KMS-11 (cell line): ENCODE results near the gene LRCOL1.

Experiments used
- H2AFZ ChIP-seq: fragments of 200-600 bp; sonication (generic); 2 replicates; pipeline ENCODE4 v1.6.1; 2016; ENCODE audit warnings: antibody characterized with exemption, mixed run types, low read depth
- H3K27ac ChIP-seq: fragments of 200-600 bp; sonication (generic); 2 replicates; pipeline ENCODE4 v1.6.1; 2016; ENCODE audit warnings: mild to moderate bottlenecking, mixed run types
- H3K27me3 ChIP-seq: fragments of 200-600 bp; sonication (generic); 2 replicates; pipeline ENCODE4 v1.6.1; 2017; ENCODE audit warnings: mild to moderate bottlenecking, low read depth, mixed run types, moderate library complexity; ENCODE audit not compliant: insufficient read depth
- H3K36me3 ChIP-seq: fragments of 200-600 bp; sonication (generic); 2 replicates; pipeline ENCODE4 v1.6.1; 2017; ENCODE audit warnings: mild to moderate bottlenecking, mixed run types; ENCODE audit not compliant: insufficient read depth
- H3K4me1 ChIP-seq: fragments of 200-600 bp; sonication (generic); 2 replicates; pipeline ENCODE4 v1.6.1; 2016; ENCODE audit warnings: mild to moderate bottlenecking, low read depth, mixed run types; ENCODE audit not compliant: poor library complexity, severe bottlenecking
- H3K4me2 ChIP-seq: fragments of 200-600 bp; sonication (generic); 2 replicates; pipeline ENCODE4 v1.7.0; 2016; ENCODE audit warnings: mild to moderate bottlenecking, mixed run types
- H3K4me3 ChIP-seq: fragments of 200-600 bp; sonication (generic); IDR thresholded peaks from 2 replicates; pipeline ENCODE4 v1.6.1; 2017; ENCODE audit warnings: low read depth, low read length, mixed read lengths; ENCODE audit not compliant: insufficient read depth
- H3K79me2 ChIP-seq: fragments of 200-600 bp; sonication (generic); 2 replicates; pipeline ENCODE4 v1.6.1; 2016; ENCODE audit warnings: low read depth, mixed run types; ENCODE audit not compliant: insufficient read depth
- H3K9ac ChIP-seq: fragments of 200-600 bp; sonication (generic); 2 replicates; pipeline ENCODE4 v1.6.1; 2016; ENCODE audit warnings: mild to moderate bottlenecking, mixed run types
- H4K20me1 ChIP-seq: fragments of 200-600 bp; sonication (generic); 2 replicates; pipeline ENCODE4 v1.6.1; 2016; ENCODE audit warnings: mild to moderate bottlenecking, mixed run types; ENCODE audit not compliant: insufficient read depth
- TF ChIP-seq, protein P1 (sequence below): fragments of 200-600 bp; sonication (generic); conservative IDR thresholded peaks from 2 replicates; pipeline ENCODE4 v1.6.1; 2017; ENCODE audit warnings: low read depth, mild to moderate bottlenecking, antibody characterized with exemption, low read length, moderate library complexity, mixed read lengths

Gene LRCOL1

DNA sequence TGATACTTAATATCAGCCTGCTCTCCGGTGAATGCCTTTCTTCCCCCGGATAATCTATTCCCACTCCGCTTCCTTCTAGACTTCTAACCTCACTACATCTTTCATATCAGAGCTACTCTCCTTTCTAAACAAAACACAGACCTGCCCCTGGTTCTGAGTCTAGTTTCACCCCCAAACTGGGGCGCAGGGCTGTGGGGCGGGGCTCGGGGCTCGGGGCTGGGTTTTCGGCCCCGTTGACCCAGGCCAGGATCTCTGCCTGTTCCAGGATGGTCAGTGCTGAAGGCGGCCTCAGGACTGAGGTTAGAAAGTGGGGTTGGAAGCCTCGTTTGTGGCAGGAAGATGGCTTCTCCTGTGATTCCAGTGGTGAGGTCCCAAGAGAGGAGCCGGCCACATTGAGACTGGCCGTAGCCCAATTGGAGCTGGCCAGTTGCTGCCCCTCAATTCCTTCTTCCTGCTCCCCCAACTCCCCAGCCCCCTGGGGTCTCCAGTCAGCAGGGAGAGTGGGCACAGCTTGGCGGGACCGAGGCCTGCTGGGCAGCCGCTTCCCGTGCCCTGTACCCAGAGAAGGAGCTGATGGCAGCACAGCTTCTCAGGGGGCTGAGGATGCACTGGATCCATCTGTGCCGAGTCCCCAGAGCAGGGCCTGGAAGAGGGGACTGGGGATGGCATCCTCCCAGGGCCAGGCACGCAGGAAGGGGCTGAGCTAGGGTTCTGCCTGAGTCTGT is 52.9 kb downstream of the LRCOL1 start:
- Histone ChIP-seq H4K20me1 (no peaks in the 10 kb centered on the region), H3K79me2 (no peaks in the 10 kb centered on the region), H3K27ac (no peak overlapping the region), H3K4me3 (no peak overlapping the region), H3K4me1 (no peaks in the 10 kb centered on the region), H3K4me2 (no peak overlapping the region), H2AFZ (no peak overlapping the region), H3K27me3 (no peaks in the 10 kb centered on the region), H3K9ac (no peak overlapping the region), H3K36me3 (no peaks in the 10 kb centered on the region)
- TF ChIP-seq, protein P1, sequence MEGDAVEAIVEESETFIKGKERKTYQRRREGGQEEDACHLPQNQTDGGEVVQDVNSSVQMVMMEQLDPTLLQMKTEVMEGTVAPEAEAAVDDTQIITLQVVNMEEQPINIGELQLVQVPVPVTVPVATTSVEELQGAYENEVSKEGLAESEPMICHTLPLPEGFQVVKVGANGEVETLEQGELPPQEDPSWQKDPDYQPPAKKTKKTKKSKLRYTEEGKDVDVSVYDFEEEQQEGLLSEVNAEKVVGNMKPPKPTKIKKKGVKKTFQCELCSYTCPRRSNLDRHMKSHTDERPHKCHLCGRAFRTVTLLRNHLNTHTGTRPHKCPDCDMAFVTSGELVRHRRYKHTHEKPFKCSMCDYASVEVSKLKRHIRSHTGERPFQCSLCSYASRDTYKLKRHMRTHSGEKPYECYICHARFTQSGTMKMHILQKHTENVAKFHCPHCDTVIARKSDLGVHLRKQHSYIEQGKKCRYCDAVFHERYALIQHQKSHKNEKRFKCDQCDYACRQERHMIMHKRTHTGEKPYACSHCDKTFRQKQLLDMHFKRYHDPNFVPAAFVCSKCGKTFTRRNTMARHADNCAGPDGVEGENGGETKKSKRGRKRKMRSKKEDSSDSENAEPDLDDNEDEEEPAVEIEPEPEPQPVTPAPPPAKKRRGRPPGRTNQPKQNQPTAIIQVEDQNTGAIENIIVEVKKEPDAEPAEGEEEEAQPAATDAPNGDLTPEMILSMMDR: no peak

DNA sequence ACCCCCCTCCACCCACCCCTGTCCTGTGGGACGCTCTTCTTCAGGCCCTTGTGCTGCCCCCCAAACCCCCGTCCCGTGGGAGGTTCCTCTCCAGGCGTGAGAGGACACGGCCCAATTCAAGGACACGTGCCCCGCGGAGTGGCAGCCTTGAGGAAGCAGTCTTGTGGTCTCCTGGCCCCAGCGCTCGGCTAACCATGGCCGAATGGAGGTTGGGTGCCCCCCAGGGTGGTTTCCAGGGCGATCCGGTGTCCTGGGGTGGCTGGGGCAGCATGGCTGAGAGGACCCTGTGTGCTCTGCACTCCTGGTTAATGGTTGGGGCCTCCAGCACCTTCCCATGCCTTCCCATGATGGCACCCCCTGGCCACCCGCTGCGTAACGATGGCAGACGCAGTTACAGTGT is 53.6 kb downstream of the LRCOL1 start:
- H3K27me3 ChIP-seq: no peaks in the 10 kb centered on the region
- H3K79me2 ChIP-seq: no peaks in the 10 kb centered on the region
- no peak overlapping the region for H2AFZ ChIP-seq
- no peaks in the 10 kb centered on the region for H3K4me1 ChIP-seq
- H3K27ac ChIP-seq: no peak overlapping the region
- H3K4me2 ChIP-seq: no peak overlapping the region
- no peak overlapping the region for H3K4me3 ChIP-seq
- H3K36me3 ChIP-seq: no peaks in the 10 kb centered on the region
- H3K9ac ChIP-seq: no peak overlapping the region
- TF ChIP-seq, protein P1: no peak
- H4K20me1 ChIP-seq: no peaks in the 10 kb centered on the region

- Histone ChIP-seq H3K79me2 (no peaks in the 10 kb centered on the region), H3K4me2 (no peak overlapping the region), H3K4me1 (no peaks in the 10 kb centered on the region), H3K27me3 (no peaks in the 10 kb centered on the region), H4K20me1 (no peaks in the 10 kb centered on the region), H3K9ac (no peak overlapping the region), H2AFZ (no peak overlapping the region), H3K4me3 (no peak overlapping the region), H3K27ac (no peak overlapping the region), H3K36me3 (no peaks in the 10 kb centered on the region)
- TF ChIP-seq, protein P1: no peak
Measured at GRCh38 chr12:132556216-132556615, 54.2 kb downstream of the LRCOL1 start.

DNA sequence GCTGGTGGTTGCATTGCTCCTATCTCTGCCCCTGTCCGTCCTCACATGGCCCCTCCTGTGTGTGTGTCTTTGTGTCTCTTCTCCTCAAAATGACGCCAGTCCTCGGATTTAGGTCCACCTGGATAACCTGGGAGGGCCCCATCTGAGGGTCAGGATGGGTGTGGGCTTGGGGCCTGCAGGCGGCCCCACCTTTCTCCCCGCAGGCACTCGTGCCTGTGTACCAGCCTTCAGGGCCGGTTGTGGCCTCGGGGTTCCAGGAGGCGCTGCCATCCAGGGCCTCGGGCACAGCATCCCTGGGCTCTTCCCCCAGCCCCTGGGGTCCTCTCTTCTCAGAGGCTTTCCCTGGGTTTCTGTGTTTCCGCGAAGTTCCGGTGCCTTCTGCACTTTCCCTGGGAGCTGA is 54.7 kb downstream of the LRCOL1 start:
- Histone ChIP-seq H2AFZ (no peak overlapping the region), H3K4me2 (no peak overlapping the region), H3K27me3 (no peaks in the 10 kb centered on the region), H3K4me1 (no peaks in the 10 kb centered on the region), H4K20me1 (no peaks in the 10 kb centered on the region), H3K4me3 (no peak overlapping the region), H3K27ac (no peak overlapping the region), H3K79me2 (no peaks in the 10 kb centered on the region), H3K9ac (no peak overlapping the region), H3K36me3 (no peaks in the 10 kb centered on the region)
- TF ChIP-seq, protein P1: no peak
